ENCODE results near the gene ZNF30.
A peak's percentile ranks its signal among the peaks of the same experiment; 100 is the strongest.
"Not testable (repeated sequence)": the region's sequence is repeated elsewhere in the genome, so short reads cannot be mapped to it uniquely, and the experiment has no call there.

The ZNF30 gene

DNA sequence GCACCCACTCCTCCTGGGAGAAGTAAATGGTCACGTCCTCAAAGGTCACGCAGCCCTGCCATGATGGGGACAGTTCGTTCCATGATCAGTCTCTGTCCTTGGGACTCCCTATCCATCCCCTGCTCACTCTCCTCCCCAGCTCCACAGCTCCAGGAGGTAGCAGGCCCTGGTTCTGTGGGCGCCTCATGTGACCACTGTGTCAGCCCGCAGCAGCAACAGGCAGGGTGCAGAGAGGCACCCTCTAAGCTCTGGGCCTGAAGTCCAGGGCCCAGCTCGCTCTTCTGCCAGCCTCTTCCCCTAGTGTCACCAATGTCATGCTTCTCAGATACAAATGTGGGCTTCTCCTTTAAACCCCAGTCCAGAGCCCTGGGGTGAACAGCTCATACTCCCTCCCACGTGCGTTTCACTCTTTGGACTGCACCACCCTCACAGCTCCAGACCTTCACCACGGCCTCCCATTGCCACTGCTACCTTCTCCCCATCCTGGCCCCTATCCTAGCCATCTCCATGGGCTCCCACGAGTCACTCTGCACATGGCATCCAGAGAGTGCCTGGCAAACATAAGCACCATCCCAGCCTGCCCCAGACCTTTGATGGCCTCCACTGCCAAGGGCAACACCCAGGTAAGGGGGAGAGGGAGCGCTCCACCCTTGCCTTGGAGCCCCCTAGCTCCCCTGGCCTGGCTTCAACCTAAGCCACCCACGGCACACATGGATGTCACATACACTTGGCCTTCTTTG is 34.4 kb downstream of the ZNF30 start:
- no peak for DNase-seq

DNA sequence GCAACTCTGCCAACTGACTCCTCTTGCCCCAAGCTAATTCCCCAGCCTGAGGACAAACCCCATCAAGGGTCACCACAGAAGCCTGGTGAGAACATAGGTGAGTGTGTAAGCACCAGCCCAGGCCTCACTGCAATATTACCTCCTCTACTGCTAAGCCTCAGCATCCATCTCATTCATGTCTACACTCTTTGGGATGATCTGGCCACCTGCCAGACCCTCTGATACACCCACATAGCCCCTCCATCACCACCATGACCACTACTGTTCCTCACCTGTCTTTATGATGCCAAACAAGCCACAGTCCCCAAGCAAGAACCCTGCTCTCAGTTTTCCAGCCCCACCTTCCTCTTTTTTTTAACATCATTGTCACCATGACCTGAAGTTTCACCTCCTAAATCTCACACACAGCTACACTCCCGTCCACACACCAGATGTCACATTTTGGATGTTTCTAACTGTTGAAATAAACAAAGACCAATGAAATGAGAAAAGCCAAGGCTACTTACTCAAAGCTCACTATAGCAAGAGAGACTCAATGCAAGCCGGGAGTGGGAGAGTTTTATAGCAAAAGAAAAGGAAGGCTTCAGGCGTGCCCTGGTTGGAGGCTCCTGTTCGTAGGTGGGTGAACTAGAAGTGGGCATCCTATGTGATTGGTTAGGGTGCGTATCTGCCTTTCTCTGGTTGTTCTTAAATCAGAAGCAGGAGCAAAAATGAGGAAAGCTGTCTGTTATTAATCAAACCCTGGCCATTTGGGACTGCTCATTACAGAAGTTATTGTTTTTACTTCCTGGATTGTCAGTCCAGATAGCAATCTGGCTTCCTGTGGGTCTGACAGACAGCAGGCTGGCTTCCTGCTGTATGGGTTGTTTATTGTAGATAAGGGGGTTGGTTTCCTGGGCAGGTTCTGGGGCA is 35.3 kb downstream of the ZNF30 start:
- DNase-seq = peak; percentile 39

DNA sequence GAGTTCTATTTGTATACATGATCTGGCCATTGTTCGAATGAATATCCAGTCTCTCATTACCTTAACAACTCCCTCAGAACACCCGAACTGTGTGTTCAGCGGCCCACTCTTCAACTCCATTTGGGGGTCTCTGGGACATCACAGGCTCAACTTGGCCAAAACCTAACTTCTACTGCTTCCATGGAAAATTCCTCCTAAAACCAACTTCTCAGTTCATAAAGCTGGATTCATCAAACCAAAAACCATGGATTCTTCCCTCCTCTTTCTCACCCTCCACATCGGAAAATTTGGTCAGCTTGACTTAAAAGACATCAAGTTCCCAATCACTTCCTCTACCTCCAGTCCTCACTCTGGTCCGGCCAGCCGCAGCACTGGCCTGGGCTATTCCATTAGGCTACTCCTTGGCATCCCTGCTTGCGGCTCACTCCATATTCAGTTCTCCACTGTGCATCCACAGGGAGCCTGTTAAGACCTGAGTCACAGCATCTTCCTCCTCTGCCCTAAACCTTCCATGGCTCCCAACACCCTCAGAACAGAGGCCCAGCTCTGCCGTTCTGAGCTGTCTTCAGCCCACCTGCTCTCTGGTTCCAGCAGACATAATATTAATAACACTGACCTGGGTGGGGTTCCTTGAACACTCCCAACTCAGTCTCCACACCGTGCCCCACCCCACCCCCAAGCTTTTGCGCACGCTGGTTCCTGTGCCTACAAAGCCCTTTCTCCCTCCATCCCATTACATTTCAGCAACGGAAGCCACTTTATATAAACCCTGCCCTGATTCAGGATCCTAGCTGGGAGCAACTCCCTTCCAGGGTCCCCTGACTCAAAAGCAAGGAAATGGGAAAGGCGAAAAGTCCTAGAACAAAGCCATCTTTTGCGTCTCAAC is 36.2 kb downstream of the ZNF30 start:
- DNase-seq = no peak

DNA sequence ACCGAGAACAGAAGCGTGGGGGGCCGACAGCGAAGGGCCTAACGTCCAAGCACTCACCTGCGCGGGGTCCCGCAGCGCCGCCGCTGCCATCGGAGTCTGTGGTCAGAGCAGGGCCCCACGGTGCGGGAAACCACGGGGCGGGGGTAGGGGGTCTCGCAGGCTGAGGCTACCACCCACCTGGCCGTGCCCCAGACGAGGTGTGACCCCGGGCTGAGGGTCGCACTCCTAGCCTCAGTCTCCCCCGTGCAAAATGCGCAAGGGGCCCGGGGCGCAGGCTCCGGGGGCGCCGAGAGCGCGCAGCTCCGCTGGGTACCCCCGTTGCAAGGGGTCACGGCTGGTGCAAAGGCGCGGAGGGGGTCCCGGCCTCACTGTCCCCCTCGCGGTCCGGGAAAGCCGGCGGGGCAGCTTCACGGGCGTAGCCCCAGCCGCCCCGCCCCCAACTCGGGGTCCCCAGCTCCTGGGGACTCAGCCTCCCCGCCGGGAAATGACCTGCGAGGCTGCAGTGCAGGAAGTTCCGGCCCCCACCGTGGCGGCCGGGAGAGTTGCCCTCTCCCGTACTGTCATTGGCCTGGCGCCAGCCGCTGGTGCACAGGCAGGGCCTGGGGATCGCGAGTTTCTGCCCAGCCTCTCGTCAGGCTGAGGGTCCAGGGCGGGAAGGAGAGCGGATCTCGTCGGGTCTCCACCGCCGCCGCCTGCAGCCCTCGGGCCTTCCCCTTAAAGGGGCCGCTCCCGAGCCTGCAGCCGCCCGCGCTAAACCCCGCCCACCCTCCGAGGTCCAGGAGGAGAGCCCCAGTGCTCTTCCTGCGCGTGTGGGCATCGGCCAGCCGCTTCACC is 37.1 kb downstream of the ZNF30 start, which contains the start of gene ZNF792:
ZNF792 (minus strand) TSS at position 657 of the 834 bp plus-strand sequence; CDS start at position 90, 567 bp downstream.
- DNase-seq = peak; percentile 78

DNA sequence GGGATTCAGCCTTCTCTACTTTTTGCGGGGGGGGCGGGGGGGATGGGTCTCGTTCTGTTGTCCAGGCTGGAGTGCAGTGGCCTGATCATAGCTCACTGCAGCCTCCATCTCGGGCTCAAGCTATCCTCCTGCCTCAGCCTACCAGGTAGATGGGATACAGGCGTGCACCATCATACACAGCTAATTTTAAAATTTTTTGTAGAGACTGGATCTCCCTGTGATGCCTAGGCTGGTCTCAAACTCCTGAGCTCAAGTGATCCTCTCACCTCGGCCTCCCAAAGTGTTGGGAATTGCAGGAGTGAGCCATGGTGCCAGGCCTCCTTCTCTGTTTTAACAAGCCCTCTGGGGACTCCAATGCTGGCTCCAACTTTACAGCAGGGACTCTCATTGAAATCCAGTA is 37.9 kb downstream of the ZNF30 start:
- DNase-seq = no peak

DNA sequence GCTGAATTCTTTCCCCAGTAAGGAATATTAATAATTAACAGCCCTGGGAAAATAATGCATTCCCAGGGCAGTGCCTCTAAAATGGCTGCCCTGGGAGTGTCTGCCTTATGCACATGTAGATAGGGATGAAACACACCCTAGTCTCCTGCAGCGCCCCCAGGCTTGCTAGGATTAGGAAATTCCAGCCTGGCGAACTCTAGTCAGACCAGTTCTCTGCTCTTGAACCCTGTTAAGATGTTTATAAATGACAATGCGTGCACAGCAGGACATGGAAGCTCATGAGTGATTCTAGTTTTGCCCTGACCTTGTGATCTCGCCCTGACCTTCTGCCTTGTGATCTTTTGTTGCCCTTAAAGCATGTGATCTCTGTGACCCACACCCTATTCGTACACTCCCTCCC is 38.8 kb downstream of the ZNF30 start:
- DNase-seq = not testable (repeated sequence)

DNA sequence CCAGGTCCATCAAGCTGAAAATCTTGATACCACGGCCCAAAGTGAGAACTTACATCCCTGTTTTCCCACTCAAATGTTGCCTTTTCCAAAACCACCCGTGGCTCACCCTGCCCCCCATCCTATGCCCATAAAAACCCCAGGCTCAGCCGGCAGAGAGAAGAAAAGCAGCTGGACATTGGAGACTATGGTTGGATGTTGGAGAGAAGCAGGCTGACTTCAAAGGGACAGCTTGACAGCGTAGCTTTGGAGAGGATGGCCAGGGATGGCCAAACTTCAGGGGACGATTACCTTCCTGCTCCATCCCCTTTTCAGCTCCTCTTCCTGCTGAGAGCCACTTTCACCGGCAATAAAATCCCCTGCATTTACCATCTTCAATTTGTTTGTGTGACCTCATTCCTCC is 40.8 kb downstream of the ZNF30 start:
- DNase-seq = no peak

DNA sequence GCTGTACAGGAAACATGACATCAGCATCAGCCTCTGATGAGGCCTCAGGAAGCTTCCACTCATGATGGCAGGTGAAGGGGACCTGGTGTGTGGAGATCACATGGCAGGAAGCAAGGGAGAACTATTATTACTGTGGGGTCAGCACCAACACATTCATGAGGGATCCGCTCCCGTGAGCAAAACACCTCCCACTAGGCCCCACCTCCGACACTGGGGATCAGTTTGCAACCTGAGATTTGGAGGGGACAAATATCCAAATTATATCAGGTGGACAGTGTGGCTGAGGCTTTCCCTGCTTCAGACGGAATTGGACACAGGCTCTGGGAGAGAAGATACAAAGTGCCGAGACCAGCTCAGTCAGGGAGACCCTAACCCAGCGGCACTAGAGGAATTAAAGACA is 43.0 kb downstream of the ZNF30 start:
- no peak for DNase-seq

DNA sequence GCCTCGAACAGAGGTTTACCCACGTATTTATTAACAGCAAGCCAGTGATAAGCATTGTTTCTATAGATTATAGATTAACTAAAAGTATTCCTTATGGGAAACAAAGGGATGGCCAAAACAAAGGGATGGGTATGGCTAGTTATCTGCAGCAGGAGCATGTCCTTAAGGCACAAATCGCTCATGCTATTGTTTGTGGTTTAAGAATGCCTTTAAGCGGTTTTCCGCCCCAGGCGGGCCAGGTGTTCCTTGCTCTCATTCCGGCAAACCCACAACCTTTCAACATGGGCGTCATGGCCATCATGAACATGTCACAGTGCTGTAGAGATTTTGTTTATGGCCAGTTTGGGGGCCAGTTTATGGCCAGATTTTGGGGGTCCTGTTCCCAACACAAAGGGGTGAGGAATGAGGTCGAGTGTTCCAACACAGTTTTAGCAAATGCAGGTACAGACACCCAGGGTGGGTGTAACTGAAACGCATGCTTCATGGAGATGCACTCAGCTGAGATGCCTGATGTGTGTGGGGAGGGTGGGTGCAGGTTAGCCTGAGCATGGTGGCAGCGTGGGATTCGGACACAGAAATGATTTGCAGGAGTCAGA is 43.6 kb downstream of the ZNF30 start:
- DNase-seq = peak; percentile 15

DNA sequence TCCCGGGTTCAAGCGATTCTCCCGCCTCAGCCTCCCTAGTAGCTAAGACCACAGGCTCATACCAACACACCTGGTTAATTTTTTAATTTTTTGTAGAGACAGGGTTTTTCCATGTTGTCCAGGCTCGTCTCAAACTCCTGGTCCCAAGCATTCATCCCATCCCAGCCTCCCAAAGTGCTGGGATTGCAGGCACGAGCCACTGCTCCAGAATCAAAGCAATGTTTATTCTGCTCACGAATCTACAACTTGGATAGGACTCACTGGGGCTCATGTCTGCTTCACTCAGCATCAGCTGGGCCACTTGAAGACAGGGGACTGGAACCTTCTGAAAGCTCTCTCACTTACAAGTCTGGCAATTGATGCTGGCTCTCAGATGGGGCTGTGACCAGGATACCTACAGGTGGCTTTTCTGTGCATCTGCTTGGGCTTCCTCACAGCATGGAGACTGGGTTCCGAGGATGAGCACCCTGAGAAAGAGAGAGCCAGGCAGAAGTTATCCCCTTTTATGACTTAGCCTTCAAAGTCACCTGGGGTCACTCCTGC is 45.5 kb downstream of the ZNF30 start:
- no peak for DNase-seq

DNA sequence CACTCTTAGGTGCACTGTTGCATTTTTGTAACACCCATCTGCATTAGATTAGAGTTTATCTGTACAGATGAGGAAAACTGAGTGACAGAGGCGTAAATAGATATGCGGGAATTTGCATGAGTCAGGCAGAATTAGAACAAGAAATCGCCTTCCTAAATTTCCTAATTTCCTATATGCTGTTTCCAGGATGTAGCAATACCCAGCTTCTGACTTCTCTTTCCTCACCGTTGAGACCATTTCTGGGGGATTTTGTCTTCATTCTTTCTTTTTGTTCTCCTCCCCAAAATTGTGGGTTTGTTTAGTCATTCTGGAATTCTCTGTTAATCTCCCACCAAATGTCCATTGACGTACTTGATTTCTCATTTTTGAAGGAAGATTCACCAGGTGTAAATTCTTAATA is 47.9 kb downstream of the ZNF30 start:
- DNase-seq = no peak

DNA sequence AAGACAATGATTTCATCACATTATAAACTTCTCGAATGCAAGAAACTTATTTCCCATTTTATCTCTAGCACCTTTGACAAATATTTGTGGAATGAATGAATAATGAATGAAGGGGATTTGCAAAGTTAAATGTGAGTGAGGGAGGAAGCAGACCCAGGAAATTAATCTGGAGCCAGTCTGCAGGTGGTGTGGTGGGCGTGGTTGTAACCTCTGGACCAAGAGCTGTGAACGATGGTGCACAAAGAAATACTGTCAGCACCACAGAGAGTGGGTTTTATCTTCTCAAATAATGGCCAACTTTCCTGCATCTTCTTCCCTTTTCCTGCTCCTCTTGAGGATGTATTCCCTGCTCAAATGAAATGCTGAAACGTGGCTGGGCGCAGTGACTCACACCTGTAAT is 48.4 kb downstream of the ZNF30 start:
- DNase-seq = no peak

DNA sequence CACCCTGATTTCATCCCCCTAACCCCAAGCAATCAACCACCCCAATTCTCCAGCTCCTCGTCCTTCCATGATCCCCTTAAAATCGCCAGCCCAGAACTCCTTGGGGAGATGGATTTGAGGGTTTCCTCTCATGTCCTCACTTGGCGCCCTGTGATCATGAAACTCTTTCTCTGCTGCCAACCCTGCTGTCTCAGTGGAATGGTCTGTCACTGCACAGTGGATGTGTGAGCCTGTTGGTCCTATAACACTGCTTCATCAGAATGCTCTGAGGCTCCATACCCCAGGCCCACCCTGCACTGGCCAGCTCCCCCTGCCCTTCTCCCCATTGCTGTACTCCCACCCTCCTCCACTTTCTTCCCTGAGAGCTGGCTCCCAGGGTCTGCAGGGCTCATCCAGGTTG is 49.9 kb downstream of the ZNF30 start:
- no peak for DNase-seq

DNA sequence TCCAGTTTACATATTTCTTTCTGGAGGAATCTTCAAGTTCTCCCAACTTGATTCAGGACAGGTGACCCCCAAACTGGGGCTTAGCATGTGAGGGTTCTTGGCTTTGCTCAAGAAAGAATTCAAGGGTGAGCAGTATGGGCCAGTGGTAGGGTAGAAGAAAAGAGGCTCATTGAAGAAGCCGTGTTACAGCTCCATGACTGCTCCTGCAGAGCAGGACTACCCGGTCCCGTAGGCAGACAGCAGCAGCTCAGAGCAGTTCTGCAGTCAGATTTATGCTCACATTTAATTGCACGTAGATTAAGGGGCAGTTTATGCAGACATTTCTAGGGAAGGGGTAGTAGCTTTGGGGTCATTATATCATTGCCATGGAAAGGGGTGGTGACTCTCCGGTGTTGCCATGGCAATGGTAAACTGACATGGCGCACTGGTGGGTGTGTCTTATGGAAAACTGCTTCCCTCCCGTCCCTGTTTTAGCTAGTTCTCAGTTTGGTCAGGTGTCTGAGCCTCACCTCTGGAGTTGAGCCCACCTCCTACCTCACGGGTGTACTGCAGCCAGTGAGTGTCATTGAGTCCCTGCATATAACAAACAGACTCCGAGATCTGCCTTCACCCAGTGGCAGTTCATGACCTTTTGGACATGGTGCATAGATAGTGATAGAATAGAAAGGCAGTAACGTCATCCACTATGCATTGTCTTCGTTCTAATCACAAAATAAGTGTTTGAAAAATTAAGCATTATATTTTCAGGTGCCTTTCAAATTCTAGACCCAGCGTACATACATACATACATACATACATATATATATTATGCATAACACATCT is 53.3 kb downstream of the ZNF30 start:
- DNase-seq = peak; percentile 24

DNA sequence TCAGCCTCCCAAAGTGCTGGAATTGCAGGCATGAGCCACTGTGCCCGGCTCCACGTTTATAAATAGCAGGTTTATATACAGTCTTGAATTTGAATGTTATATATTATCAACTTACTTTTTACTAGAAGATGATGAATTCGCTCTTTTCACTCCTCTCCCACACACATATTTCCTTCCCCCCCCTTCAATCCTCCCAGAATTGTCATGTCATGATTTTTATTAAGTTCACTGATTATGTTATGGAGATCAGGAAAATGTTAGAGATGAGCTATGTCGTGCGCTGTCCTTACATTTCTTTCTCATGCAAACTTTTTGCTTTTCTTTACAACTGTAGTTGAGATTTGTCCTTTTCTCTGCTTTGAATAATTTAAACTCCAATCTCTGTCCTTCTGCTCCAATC is 55.6 kb downstream of the ZNF30 start:
- DNase-seq = no peak

DNA sequence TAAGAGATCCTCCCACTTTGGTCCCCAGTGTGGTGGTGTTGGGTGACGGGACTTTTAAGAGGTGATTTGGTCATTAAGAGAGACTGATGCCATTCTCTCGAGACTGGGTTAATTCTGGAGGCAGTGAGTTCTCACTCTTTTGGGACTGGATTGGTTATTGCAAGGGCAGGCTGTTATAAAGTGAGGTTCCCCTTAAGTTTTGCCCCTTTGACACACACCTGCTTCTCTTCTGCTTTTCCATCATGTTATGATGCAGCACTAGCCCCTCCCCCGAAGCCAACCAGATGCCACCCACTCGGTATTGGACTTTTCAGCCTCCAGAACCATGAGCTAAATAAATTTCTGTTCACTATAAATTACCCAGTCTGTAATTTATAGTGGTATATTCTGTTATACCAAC is 57.1 kb downstream of the ZNF30 start:
- no peak for DNase-seq

DNA sequence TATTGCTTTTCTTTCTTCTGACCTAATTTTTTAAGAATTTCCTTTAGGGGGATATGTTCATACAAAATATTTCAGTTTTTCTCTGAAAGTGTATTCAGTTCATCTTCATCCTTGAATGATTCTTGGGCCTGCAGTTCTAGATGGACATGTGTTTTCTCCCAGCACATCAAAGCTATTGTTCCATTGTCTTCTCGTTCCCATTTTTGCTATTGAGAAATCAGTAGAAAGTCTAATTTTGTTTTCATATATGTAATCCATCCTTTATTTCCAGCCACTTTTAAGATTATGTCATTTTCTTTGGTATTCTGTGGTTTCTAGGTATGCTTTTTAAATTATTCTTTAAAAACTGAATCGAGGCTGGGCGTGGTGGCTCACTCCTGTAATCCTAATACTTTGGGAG is 57.6 kb downstream of the ZNF30 start:
- no peak for DNase-seq

DNA sequence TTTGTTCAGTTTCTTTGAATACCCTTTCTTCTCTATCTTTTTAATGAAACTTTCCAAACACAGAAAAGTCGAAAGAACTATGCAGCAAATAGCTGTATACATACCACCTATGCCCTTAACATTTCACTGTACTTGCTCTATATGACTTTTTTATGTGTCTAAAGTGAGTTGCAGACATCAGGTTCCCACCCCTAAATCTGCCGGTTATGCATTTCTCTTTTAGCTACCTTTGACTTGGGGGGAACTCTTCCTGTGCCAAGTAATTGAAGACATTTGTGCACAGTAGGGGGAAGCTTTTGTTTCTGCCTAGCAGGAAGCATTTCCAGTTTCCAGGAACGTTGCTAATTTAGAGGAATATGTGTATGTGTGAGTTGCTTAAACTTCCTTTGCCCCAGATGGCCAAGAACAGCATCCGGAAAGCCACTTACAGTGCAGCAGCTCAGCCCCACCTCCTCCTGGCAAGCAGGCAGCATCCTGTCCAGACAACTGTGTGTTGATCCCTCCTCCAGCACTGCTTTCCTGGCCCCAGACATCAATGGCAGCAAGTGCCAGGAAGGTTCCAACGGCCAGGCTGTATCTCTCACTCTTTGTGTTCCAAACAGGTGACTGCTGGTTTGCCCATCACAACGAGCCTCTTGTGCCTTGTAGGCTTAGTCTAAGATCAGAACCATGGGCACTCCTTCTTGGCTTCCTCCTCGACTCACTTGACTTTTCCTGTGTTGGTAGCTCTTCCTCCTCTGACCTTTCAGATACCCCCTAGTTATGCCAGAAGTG is 58.7 kb downstream of the ZNF30 start:
- peak; percentile 25 for DNase-seq

DNA sequence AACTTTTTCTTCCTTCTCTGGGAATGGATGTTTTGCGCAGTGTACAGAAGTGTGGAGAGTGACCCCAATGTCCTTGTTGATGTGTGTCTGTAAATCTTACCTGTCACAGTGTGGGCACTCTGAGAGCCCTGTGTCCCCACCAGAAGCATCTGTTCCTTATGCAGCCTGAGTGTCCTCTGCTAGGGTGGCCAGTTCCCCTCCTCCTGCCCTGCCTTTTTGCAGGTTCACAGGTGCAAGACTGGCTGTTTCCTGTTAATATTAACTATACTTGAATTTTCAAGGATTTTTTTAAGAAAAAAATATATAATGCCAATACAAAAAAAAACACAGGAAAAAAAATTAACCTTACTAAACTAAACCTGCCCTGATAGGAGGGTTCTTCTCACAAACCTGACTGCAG is 61.4 kb downstream of the ZNF30 start:
- no peak for DNase-seq

DNA sequence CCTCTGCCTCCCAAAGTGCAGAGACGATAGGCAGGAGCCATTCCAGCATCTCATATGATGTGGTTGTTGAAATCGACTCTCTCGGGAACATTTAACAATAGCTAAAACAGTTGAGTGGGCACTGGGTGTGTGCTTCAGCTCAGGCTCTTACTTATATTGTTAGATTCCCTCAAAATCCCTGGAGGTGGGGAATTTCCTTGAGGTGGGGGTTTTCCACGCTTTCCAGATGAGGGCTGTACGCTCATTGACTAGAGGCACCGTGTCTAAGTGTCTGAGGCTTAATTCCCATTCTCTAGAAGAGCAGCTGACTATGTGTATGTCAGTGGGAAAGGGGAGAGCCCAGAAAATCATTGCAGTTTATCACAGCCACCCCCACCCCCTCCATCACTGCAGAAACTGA is 62.6 kb downstream of the ZNF30 start:
- DNase-seq = no peak
